K562 (cell line): Measurements from ENCODE around the gene CD48. TPM values are rescaled to one million over a fixed set of nuclear protein-coding genes. Genes with fewer than 3 reads are reported as not detected.

Experiments
- CREM ChIP-seq: IDR thresholded peaks from 2 replicates; pipeline ENCODE4 v1.6.1; 2014; ENCODE audit warnings: antibody characterized with exemption, low read depth
- HNRNPH1 ChIP-seq: fragments of 200-400 bp; formaldehyde crosslinking; optimal IDR thresholded peaks from 2 replicates; pipeline ENCODE3; 2017; ENCODE audit warnings: low read depth, mild to moderate bottlenecking, low read length, moderate library complexity
- KDM4B ChIP-seq, 2 experiments: fragments of 450-650 bp in 1 of 2; sonication (generic) in 1 of 2; IDR thresholded peaks; 2 replicates each; pipeline ENCODE4 v1.6.1; 2016 to 2017; ENCODE audit warnings: borderline replicate concordance in 2 of 2, antibody characterized with exemption in 1 of 2, low read depth in 1 of 2, mild to moderate bottlenecking in 1 of 2
- MEIS2 ChIP-seq: fragments of 450-650 bp; IDR thresholded peaks from 2 replicates; pipeline ENCODE4 v1.6.1; 2014; ENCODE audit warnings: mild to moderate bottlenecking; ENCODE audit not compliant: partially characterized antibody
- NBN ChIP-seq: fragments of 450-650 bp; IDR thresholded peaks from 2 replicates; pipeline ENCODE4 v1.6.1; 2016; ENCODE audit warnings: low read depth, mild to moderate bottlenecking
- PRPF4 ChIP-seq: fragments of 200-400 bp; formaldehyde crosslinking; IDR thresholded peaks from one replicate; pipeline ENCODE4 v1.6.1; 2017; ENCODE audit warnings: low read length, low read depth, mild to moderate bottlenecking; ENCODE audit not compliant: insufficient read depth, poor library complexity, severe bottlenecking
- RBFOX2 ChIP-seq: fragments of 200-400 bp; formaldehyde crosslinking; IDR thresholded peaks from 2 replicates; pipeline ENCODE4 v1.6.1; 2017; ENCODE audit warnings: low read depth, mild to moderate bottlenecking, low read length, moderate library complexity
- SMAD4 ChIP-seq: fragments of 250-450 bp; sonication (Bioruptor Pico); conservative IDR thresholded peaks from 2 replicates; pipeline ENCODE4 v1.8.0; 2021; ENCODE audit warnings: inconsistent platforms, mild to moderate bottlenecking, moderate library complexity
- TAF7 ChIP-seq: fragments of 450-650 bp; IDR thresholded peaks from 2 replicates; pipeline ENCODE4 v1.6.1; 2016; ENCODE audit warnings: missing genetic modification characterization, missing compliant biosample characterization
- TBL1XR1 ChIP-seq, 2 experiments: IDR thresholded peaks; 2 replicates each; pipeline ENCODE4 v1.6.1; 2012; ENCODE audit warnings: improper control_type of control experiment in 2 of 2, low read length in 2 of 2, mild to moderate bottlenecking in 1 of 2
- TRIM28 ChIP-seq: fragments of 450-650 bp; IDR thresholded peaks from 2 replicates; pipeline ENCODE4 v1.6.1; 2017
- ZBTB8A ChIP-seq: fragments of 450-650 bp; IDR thresholded peaks from 2 replicates; pipeline ENCODE4 v1.6.1; 2018; ENCODE audit warnings: mild to moderate bottlenecking, moderate library complexity; ENCODE audit not compliant: partially characterized antibody
- ZC3H8 ChIP-seq: fragments of 450-650 bp; IDR thresholded peaks from 2 replicates; pipeline ENCODE4 v1.6.1; 2017
- polyA plus RNA-seq, 8 experiments: library from polyadenylated mRNA; depleted of rRNA in 4 of 8; stranded (reverse) in 5 of 8; unstranded in 3 of 8; fragments of >200 nt; fragmentation: Nextera tagmentation in 2 of 8; fragmentation: Illumina TruSeq in 1 of 8; extraction: Ambion mirVana in 2 of 8; extraction: Trizol in 1 of 8; gene quantifications; 2 replicates each; pipeline versions ENCODE4 v1.2.1 to v1.2.3, GENCODE V29; 2011 to 2014; ENCODE audit warnings: inconsistent platforms in 1 of 8, missing spikeins in 1 of 8
- total RNA-seq, 7 experiments: library from RNA; depleted of rRNA in 6 of 7; stranded (reverse); fragments of >200 nt in 6 of 7; fragmentation: Illumina TruSeq in 2 of 7; extraction: Trizol in 2 of 7; gene quantifications; 2 replicates each; pipeline versions ENCODE4 v1.2.1 to v1.2.3, GENCODE V29; 2011 to 2021; ENCODE audit warnings: low replicate concordance in 1 of 7
- TF ChIP-seq, protein P1 (sequence below): fragments of 250-450 bp; sonication (Bioruptor Pico); IDR thresholded peaks from 2 replicates; pipeline ENCODE4 v1.5.0; 2020; ENCODE audit warnings: mild to moderate bottlenecking, borderline replicate concordance
- TF ChIP-seq, protein P2 (sequence below): fragments of 450-650 bp; IDR thresholded peaks from one replicate; pipeline ENCODE4 v1.6.1; 2018; ENCODE audit warnings: mild to moderate bottlenecking, moderate library complexity; ENCODE audit not compliant: partially characterized antibody
- TF ChIP-seq, protein P3 (sequence below): sonication (generic); formaldehyde crosslinking; IDR thresholded peaks from 2 replicates; pipeline ENCODE4 v1.8.0; 2022; ENCODE audit warnings: missing genetic modification reagents, mild to moderate bottlenecking, moderate library complexity, borderline replicate concordance
- TF ChIP-seq, protein P4 (sequence below): fragments of 250-450 bp; sonication (Bioruptor Pico); IDR thresholded peaks from 2 replicates; pipeline ENCODE4 v1.4.0; 2020; ENCODE audit warnings: mild to moderate bottlenecking, moderate library complexity
- TF ChIP-seq, protein P5 (sequence below): fragments of 200-800 bp; sonication (Bioruptor generic); IDR thresholded peaks from 2 replicates; pipeline ENCODE4 v1.6.1; 2017; ENCODE audit warnings: missing genetic modification characterization, missing compliant biosample characterization

CD48 gene
- total and polyA plus RNA-seq, 9 of the 15 experiments (the other 6 are each of a cell fraction or from before 2014, with no cell fraction given) = 0.10 to 0.42 (median 0.29) TPM; not detected in 3

DNA sequence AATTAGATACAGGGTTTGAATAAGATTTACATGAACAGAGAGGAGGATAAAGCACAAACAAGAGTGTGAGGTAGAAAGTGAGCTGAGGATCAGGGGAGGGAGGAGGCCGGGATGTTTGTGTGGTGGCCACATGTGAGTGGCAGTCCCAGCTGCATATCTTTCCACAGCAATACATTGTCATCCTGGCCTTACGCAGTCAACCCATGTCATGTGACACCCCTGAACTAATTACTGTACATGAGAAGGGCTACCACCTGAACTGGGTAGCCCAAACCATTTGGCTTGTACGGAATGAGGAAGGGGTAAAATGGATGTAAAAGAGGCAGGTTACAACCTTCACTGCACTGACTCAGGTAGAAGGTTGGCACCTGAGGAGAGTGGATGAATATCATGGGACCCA is 31.6 kb upstream of the CD48 start (continued):
- no peak for TF ChIP-seq KDM4B (IDR thresholded peaks at IDR 0.05; ENCODE audit: borderline replicate concordance in 2 of 2, low read depth in 1 of 2)
- TF ChIP-seq, protein P1, sequence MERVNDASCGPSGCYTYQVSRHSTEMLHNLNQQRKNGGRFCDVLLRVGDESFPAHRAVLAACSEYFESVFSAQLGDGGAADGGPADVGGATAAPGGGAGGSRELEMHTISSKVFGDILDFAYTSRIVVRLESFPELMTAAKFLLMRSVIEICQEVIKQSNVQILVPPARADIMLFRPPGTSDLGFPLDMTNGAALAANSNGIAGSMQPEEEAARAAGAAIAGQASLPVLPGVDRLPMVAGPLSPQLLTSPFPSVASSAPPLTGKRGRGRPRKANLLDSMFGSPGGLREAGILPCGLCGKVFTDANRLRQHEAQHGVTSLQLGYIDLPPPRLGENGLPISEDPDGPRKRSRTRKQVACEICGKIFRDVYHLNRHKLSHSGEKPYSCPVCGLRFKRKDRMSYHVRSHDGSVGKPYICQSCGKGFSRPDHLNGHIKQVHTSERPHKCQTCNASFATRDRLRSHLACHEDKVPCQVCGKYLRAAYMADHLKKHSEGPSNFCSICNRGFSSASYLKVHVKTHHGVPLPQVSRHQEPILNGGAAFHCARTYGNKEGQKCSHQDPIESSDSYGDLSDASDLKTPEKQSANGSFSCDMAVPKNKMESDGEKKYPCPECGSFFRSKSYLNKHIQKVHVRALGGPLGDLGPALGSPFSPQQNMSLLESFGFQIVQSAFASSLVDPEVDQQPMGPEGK (CRISPR knock-in tag) = no peak
- no peak for TF ChIP-seq ZC3H8
- TF ChIP-seq, protein P2, sequence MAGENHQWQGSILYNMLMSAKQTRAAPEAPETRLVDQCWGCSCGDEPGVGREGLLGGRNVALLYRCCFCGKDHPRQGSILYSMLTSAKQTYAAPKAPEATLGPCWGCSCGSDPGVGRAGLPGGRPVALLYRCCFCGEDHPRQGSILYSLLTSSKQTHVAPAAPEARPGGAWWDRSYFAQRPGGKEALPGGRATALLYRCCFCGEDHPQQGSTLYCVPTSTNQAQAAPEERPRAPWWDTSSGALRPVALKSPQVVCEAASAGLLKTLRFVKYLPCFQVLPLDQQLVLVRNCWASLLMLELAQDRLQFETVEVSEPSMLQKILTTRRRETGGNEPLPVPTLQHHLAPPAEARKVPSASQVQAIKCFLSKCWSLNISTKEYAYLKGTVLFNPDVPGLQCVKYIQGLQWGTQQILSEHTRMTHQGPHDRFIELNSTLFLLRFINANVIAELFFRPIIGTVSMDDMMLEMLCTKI = no peak
- no peak for TF ChIP-seq TBL1XR1 (IDR thresholded peaks at IDR 0.05; ENCODE audit: low read length in 2 of 2)
- TF ChIP-seq SMAD4 (CRISPR knock-in tag) = no peak
- no peak for TF ChIP-seq ZBTB8A
- no peak for TF ChIP-seq PRPF4
- no peak for TF ChIP-seq TRIM28
- no peak for TF ChIP-seq RBFOX2
- TF ChIP-seq NBN = no peak
- TF ChIP-seq, protein P3, sequence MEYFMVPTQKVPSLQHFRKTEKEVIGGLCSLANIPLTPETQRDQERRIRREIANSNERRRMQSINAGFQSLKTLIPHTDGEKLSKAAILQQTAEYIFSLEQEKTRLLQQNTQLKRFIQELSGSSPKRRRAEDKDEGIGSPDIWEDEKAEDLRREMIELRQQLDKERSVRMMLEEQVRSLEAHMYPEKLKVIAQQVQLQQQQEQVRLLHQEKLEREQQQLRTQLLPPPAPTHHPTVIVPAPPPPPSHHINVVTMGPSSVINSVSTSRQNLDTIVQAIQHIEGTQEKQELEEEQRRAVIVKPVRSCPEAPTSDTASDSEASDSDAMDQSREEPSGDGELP (CRISPR knock-in tag) = 0 out of 2 replicates have a peak, but pooled peaks have one; percentile 14
- no peak for TF ChIP-seq TAF7 (tag)
- TF ChIP-seq HNRNPH1 = no peak
- TF ChIP-seq, protein P4, sequence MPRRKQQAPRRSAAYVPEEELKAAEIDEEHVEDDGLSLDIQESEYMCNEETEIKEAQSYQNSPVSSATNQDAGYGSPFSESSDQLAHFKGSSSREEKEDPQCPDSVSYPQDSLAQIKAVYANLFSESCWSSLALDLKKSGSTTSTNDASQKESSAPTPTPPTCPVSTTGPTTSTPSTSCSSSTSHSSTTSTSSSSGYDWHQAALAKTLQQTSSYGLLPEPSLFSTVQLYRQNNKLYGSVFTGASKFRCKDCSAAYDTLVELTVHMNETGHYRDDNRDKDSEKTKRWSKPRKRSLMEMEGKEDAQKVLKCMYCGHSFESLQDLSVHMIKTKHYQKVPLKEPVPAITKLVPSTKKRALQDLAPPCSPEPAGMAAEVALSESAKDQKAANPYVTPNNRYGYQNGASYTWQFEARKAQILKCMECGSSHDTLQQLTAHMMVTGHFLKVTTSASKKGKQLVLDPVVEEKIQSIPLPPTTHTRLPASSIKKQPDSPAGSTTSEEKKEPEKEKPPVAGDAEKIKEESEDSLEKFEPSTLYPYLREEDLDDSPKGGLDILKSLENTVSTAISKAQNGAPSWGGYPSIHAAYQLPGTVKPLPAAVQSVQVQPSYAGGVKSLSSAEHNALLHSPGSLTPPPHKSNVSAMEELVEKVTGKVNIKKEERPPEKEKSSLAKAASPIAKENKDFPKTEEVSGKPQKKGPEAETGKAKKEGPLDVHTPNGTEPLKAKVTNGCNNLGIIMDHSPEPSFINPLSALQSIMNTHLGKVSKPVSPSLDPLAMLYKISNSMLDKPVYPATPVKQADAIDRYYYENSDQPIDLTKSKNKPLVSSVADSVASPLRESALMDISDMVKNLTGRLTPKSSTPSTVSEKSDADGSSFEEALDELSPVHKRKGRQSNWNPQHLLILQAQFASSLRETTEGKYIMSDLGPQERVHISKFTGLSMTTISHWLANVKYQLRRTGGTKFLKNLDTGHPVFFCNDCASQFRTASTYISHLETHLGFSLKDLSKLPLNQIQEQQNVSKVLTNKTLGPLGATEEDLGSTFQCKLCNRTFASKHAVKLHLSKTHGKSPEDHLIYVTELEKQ (CRISPR knock-in tag) = no peak
- TF ChIP-seq CREM = peak; percentile 9; the same call in 1 of the 2 replicates
- TF ChIP-seq MEIS2 = peak; percentile 20
- TF ChIP-seq, protein P5, sequence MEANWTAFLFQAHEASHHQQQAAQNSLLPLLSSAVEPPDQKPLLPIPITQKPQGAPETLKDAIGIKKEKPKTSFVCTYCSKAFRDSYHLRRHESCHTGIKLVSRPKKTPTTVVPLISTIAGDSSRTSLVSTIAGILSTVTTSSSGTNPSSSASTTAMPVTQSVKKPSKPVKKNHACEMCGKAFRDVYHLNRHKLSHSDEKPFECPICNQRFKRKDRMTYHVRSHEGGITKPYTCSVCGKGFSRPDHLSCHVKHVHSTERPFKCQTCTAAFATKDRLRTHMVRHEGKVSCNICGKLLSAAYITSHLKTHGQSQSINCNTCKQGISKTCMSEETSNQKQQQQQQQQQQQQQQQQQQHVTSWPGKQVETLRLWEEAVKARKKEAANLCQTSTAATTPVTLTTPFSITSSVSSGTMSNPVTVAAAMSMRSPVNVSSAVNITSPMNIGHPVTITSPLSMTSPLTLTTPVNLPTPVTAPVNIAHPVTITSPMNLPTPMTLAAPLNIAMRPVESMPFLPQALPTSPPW (CRISPR knock-in tag) = peak; percentile 12; the same call in 1 of the 2 replicates
